ENCODE measurements around the gene GRIK1.

The GRIK1 gene

GRCh38 chr21:29660047-29660720 is 279.6 kb downstream of the GRIK1 start:
- no peak for DNase-seq

DNA sequence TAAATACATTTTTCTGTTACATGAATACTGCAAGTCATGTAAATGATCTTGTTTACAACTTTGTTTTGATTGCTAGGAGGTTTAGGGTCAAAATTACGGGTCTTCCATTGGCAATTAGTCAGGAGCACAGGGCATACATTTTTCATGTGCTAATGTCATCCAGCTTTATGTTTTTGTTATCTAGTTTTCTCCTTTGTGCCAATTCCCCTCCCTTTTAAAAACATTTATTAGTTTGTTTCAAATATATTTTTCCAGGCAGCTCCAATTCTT is 280.9 kb downstream of the GRIK1 start:
- no peak for DNase-seq

GRCh38 chr21:29658177-29658933 is 281.4 kb downstream of the GRIK1 start:
- DNase-seq: no peak

- DNase-seq: no peak
Measured at GRCh38 chr21:29657240-29657989, 282.4 kb downstream of the GRIK1 start.

GRCh38 chr21:29656504-29657239 is 283.1 kb downstream of the GRIK1 start:
- DNase-seq: no peak

- no peak for DNase-seq
Measured at GRCh38 chr21:29655577-29655976, 284.2 kb downstream of the GRIK1 start.

DNA sequence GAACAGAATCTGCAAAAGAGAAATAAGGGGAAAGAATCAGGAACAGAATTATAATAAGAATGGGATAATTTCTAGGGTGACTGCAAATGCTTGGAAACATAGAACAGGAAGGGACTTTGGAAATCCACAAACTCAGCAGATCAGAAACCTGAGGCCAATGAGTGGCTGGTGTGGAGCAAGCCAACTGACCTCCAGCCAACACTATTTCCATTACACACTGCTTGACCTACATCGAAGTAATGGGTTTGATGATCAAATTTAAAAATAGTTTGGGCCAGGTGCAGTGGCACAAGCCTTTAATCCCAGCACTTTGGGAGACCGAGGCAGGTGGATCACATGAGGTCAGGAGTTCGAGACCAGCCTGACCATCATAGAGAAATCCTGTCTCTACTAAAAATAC is 284.9 kb downstream of the GRIK1 start:
- DNase-seq: no peak

DNA sequence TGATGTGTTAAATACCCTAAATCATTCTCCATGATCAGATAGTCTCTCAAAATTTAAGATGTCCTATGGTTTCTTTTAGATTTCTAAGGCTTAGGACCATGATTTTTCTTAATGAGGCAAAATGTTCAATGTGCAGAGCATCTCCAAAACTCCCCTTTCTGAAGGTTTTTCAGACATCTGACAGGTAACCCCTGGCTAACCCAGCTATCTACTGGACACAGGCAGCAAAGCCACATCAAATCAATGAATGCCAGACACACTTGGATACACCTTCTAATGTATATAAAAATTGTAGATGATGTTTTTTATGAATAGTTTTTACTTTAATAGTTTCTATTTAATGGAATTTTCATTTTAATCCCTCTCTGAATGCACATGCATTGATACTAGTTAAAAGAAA is 285.6 kb downstream of the GRIK1 start:
- DNase-seq: no peak

GRCh38 chr21:29650523-29651022 is 289.2 kb downstream of the GRIK1 start:
- DNase-seq: no peak

GRCh38 chr21:29649406-29649814 is 290.4 kb downstream of the GRIK1 start:
- DNase-seq: no peak

- DNase-seq: no peak
Measured at GRCh38 chr21:29648710-29649240, 291.0 kb downstream of the GRIK1 start.

DNA sequence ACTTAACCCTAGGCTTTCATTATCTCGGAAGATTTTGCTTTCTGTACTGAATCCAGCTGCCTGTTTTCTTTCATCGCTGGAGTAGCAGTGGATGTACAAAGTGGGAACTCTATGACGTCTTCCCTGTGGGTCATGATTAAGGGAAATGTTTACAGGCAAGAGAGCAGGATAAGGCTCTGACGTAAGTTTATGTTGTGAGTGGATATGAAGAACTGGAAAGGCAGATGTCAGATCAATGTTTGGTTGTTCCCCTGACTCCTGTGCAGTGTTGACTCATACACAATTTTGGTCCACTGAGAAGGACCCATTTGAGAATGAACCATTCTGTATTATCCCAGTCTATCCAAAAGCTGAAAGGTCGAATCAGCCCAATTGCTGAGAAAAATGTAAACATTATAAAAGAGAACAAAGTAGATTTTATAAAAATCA is 292.4 kb downstream of the GRIK1 start:
- no peak for DNase-seq

DNA sequence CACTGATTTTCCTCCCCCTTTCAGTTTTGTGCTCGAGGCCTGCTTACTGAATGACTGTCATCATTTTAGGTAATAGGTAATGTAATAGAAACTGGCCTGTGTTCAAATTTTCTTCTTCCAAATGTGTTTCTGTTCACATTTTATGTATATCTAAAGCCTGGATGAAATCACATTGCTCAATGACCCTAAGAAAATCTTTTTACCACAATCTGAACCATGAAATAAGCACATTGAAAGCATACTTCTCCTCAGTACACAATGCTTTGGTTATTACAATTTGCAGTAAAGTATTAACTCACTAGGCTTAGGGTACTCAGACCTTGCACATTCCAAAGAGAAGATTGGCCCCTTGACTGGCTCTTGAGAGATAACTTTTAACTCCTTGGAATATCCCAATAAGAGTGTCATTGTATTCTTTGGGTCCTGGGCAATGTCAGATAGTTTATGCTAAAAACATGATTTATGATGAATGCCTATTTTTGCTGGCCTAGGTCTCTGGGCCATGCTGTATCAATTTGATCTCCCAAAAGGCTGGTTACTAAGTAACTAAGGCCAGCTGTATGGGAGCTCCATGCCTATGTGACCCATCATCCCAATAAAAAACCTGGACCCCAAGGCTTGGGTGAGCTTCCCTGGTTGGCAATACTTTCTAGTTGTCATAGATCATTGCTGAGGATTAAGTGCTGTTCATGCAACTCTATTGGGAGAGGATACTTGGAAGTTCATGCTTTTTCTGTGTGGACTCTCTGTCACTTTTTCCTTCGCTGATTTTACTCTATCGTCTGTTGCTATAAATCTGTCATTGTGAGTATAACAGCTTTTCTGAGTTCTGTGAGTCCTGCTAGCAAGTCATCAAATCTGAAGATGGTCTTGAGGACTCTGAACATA is 293.9 kb downstream of the GRIK1 start:
- no peak for DNase-seq

DNA sequence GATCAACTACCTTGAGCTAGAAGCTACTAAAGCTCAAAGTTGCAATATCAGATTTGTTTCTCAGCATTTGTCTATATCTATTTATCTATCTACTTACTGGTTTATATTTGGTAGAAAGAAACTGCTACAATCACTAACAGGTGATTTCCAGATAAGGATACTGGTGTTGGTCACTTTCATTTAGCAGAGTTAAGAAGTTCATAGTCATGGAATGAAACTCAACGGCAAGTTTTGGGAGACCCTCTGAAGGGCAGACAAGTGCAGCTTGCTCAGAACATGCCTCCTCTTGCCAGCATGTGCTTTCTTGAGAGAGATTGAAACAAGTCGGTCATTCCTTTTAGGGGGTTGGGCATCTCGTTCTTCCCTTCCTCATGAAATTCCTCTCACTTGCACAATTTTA is 296.5 kb downstream of the GRIK1 start:
- no peak for DNase-seq

GRCh38 chr21:29642551-29643245 is 297.1 kb downstream of the GRIK1 start:
- no peak for DNase-seq

- no peak for DNase-seq
Measured at GRCh38 chr21:29641635-29642550, 297.9 kb downstream of the GRIK1 start.

DNA sequence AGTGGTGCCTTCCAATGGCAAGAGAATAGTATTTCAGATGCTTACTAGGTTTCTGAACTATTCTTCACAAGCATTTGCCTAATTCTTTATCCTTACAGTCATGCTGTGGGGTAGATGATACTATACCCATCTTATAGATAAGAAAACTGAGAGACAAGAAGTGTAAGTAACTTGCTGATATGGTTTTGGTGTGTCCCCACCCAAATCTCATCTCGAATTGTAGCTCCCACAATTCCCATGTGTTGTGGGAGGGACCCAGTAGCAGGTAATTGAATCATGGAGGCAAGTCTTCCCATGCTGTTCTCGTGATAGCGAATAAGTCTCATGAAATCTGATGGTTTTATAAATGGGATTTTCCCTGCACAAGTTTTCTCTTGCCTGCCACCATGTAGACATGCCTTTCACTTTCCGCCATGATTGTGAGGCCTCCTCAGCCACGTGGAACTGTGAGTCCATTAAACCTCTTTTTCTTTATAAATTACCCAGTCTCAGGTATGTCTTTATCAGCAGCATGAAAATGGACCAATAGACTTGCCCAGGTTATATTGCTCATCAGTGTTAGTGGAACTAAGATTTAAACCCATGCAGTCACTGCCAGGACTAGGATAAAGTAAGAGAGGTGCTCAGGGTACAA is 298.7 kb downstream of the GRIK1 start:
- no peak for DNase-seq

DNA sequence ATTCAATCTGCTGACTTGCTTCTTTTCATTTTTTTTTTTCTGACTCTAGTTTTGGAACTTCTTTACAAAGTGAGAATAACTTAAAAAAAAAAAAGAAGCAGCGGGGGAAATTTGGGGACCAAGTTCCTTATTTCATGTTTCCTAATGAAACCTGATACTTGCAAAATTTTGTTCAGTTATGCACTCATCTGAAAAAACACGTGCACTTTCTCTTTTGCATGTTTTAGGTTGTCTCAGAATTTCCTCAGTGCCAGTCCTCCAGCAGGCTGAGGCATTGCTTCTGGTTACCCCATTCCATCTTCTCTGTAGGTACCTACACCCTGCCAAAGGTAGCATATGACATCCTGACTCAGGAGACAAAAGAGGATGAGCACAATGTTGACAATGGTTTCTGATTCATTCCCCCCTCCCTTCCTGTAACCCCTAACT is 299.7 kb downstream of the GRIK1 start:
- DNase-seq: no peak

DNA sequence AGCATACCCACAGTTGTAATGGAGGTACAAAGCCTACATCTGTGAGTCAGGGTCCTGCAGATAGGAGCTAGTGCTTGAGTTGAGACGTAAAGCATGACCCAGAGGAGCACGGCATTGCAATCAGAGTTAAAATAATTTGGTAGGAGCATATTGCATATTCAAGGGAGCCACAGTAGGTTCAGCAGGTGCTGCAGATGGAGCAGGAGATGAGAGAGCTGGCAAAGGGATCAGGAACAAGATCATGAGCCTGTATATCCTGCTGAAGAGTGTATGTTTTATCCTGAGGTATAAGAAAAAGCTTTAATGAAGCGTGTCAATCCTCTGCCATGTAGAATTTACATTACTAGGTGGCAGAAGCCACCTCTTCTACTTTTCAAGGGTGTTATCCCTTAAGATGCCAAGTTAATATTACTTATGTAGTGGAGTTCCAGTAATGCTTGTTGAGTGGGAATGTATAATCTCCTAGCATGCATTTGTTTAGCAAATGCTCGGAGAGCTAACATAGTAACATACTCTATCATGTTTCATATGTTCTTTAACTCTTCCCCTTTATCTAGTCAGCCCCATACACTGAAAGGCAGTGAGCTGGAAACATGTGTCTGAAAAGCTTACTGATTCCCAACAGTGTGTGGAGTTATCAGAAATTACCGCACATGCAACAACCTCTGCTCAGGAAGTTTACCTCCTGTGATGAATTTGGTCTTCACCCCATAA is 300.3 kb downstream of the GRIK1 start:
- DNase-seq: no peak
